Raji (cell line): ENCODE results near the gene HOXD1.

Experiments
- POLR2A ChIP-seq: IDR thresholded peaks from 2 replicates; pipeline ENCODE4 v1.6.1; 2011; ENCODE audit warnings: low read depth, low read length, control low read depth; ENCODE audit not compliant: insufficient read depth

Gene HOXD1

GRCh38 chr2:176160251-176160985 lies 28.1 kb upstream of the HOXD1 start:
- TF ChIP-seq POLR2A = no peak

DNA sequence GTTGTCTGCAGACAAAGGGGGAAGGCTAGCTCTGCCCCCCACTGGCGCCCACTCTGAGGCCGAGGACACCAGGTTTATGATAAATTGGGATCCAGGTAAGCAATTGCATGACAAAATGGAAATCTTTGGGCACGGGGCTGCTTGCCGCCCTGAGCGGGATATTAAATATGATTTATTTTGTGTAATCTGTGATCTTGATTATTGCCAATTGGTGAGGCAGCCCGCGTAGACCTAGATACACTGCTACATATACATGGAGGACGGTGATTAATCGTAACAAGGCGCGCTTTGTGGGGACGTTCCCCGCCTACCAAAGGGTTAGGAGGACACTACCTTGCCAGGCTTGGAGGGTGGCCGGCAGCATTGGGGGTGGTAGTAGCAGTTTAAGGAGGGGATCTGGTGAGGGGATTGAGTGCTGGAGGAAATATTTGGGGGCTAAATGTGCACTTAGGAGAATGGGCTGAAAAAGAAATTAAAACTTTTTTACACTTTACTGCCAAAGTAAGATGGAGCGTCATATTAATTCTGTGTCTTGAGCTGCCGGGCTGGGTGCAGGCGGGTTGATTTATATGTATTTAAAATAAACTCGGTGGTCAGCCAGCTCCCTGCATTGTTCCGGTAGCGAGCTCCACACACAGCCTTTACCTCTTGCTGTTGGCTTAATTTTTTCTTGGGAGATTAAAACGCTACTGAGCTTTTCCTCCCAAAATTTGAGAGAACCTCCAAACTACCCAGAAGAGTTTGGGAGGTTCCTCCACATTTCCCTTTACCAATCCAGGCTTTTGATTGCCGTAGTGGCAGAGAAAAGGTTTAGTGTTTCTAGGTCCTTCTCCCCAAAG lies 27.3 kb upstream of the HOXD1 start:
- no peak for TF ChIP-seq POLR2A

DNA sequence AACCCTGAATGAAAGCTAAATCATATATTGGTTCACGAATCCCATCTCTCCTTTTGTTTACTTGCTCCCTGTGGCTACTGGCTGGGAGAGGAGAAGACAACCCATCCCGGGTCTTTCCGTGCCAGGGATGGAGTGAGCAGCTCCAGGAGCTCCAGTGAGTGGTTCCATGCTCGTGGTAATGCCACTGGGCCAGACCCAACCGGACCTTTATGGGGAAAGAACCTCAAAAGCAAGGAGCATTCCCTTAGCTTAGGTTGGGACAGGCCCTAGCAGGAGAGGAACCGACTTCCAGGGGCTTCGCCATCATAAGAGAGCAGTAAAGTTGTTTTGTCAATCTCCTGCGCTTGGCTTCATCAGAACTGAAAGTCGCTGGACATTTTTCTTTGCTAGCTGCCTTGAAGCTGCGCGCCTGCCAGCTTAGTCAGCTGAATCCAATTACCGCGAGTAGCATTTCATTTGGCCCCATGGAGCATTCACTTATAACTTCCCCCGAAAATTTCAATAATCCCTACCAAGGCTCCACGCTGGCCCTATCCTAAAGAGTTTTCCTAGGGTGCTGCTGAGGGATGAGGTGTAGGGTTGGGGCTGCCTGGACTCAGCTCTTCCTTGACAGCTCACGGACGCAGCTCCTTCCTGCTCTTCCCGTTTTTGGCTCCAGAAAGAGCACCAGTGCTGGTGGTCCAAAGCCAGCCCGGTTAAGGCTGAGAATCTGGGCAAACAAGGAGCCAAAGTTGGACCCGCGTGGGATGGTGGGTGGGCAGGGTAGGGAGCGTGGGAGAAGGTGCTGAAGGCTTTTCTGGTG lies 26.4 kb upstream of the HOXD1 start:
- no peak for TF ChIP-seq POLR2A

DNA sequence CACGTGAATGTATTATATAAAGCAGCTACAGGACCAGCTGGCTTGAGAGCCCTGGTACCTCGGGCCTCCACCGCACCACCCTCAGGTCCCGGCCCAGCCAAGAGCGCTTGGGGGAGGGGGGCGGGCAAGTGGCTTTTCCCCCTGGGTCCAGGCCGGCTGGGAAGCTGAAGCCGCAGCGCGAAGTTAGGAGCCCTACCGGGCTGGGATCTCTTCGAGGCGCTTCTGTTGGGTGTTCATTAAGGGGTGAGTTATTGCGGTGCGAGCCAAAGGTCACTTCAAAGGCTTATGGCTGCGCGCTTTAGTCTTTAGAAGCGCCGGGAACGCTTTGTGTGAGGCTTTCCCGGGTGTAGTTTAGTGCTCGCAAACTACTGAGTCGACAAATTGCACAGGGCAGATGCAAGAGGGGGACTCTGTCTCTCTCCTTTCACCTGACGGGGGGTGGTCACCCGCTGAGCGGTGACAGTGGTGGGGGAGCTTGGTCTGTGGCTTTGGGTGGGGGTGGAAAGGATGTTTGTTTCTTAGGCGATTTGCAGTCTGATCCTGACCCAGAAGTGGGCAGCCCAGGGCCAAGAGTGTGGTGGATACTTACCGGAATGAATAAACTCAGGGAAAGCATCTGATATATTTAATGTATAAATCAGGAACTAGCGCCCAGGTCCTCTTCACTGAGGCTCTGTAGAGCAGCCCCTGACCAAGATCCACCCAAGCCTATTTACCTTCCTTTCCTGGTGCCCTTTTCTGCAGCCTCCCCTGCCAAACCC lies 25.4 kb upstream of the HOXD1 start:
- TF ChIP-seq POLR2A = no peak

DNA sequence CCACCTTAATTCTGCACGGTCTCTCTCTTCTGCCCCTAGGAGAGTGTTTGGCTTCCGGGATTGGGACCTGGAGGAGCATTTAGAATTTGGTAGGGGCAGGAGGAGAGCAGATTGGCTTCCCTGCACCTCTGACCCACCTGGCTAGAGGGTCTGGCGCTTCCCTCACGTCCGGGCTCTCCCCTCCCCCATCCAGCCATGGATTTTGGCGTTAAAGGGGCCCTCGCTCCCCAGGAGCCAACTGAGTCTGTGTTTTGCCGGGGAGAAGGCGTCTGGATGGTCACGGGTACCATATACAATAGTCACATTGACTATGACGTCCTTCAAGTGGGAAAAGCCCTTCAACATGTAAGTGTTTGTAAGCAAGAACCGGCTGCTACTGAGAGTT lies 24.8 kb upstream of the HOXD1 start:
- TF ChIP-seq POLR2A = no peak

- no peak for TF ChIP-seq POLR2A
Observed at GRCh38 chr2:176164201-176164600, 24.3 kb upstream of the HOXD1 start.

GRCh38 chr2:176164611-176165369 lies 23.7 kb upstream of the HOXD1 start:
- TF ChIP-seq POLR2A = no peak

- TF ChIP-seq POLR2A = no peak
Observed at GRCh38 chr2:176165370-176166050, 23.0 kb upstream of the HOXD1 start.

DNA sequence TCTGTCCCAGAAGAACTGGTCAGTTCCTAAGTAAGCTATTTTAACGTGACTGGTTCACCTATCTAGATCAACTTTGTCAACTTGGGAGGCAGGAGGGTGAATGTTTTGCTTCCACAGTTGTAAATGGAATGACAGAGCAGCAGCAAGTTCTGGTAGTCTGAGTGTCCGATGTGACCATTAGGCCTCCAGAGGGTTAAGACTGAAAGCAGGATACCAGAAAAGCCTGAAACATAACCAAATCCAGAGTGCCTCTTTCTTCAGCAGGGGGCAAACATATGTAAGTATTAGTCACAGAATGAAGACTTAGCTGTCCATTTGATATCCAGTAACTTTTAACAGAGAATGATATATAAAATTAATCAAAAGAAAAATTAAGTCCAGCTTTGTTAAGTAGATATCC lies 22.2 kb upstream of the HOXD1 start:
- TF ChIP-seq POLR2A = no peak

GRCh38 chr2:176167398-176167797 lies 21.1 kb upstream of the HOXD1 start:
- no peak for TF ChIP-seq POLR2A

DNA sequence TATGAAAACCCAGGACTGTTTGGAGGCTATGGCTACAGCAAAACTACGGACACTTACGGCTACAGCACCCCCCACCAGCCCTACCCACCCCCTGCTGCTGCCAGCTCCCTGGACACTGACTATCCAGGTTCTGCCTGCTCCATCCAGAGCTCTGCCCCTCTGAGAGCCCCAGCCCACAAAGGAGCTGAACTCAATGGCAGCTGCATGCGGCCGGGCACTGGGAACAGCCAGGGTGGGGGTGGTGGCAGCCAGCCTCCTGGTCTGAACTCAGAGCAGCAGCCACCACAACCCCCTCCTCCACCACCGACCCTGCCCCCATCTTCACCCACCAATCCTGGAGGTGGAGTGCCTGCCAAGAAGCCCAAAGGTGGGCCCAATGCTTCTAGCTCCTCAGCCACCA lies 19.3 kb upstream of the HOXD1 start:
- no peak for TF ChIP-seq POLR2A

- TF ChIP-seq POLR2A = no peak
Observed at GRCh38 chr2:176169711-176170110, 18.8 kb upstream of the HOXD1 start.

DNA sequence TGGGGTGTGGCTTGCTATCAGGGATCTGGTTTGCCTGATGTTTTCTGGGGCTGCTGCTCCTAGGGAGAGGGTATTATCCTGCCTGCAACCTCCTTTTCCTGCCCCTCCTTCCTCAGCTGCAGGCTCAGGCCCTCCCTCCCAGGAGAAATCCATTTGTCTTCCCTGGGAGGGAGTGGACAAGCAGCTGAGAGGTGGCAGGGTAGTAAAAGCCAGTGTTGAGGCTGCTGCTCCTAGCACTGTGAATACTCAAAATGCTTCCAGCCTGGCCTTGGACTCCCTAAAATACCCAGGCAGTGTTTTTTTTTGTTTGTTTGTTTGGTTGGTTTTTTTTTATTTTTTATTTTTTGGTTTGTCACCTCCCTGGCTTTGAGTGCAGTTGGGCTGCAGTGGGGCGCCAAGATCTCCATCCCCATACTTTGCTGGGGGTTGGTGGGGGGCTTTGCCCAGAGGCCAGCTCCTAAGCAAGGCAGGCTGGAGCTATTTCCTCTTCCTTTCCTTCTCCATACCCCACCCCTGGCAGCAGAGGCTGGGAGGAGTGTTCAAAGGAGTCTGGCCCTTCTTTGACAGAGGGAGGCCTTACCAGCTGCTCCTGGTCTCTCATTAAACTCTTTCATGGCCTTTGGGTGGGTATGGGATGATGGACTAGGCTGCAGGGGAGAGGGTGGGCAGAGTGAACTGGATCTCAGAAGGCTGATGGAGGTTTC lies 17.7 kb upstream of the HOXD1 start:
- no peak for TF ChIP-seq POLR2A
